Measurements from ENCODE around the gene TENM4.

The TENM4 gene

GRCh38 chr11:79044201-79044600 is 396.6 kb downstream of the TENM4 start:
- no peak for DNase-seq

- no peak for DNase-seq
Measured at GRCh38 chr11:79043726-79044125, 397.1 kb downstream of the TENM4 start.

- DNase-seq = no peak
Measured at GRCh38 chr11:79042824-79043223, 398.0 kb downstream of the TENM4 start.

GRCh38 chr11:79040348-79040747 is 400.5 kb downstream of the TENM4 start:
- DNase-seq = no peak

GRCh38 chr11:79039122-79039521 is 401.7 kb downstream of the TENM4 start:
- no peak for DNase-seq

- no peak for DNase-seq
Measured at GRCh38 chr11:79035881-79036280, 404.9 kb downstream of the TENM4 start.

GRCh38 chr11:79033833-79034232 is 407.0 kb downstream of the TENM4 start:
- no peak for DNase-seq

- no peak for DNase-seq
Measured at GRCh38 chr11:79030448-79030847, 410.4 kb downstream of the TENM4 start.

GRCh38 chr11:79028225-79028624 is 412.6 kb downstream of the TENM4 start:
- no peak for DNase-seq

GRCh38 chr11:79026803-79027445 is 413.9 kb downstream of the TENM4 start:
- DNase-seq = no peak

GRCh38 chr11:79025622-79026021 is 415.2 kb downstream of the TENM4 start:
- no peak for DNase-seq

GRCh38 chr11:79025097-79025496 is 415.7 kb downstream of the TENM4 start:
- no peak for DNase-seq

GRCh38 chr11:79022265-79022664 is 418.6 kb downstream of the TENM4 start:
- no peak for DNase-seq

- DNase-seq = no peak
Measured at GRCh38 chr11:79021601-79022000, 419.2 kb downstream of the TENM4 start.

- no peak for DNase-seq
Measured at GRCh38 chr11:79019975-79020374, 420.9 kb downstream of the TENM4 start.

- DNase-seq = no peak
Measured at GRCh38 chr11:79019277-79019676, 421.6 kb downstream of the TENM4 start.

GRCh38 chr11:79018371-79018849 is 422.4 kb downstream of the TENM4 start:
- DNase-seq = no peak

GRCh38 chr11:79017811-79018210 is 423.0 kb downstream of the TENM4 start:
- no peak for DNase-seq

- no peak for DNase-seq
Measured at GRCh38 chr11:79013509-79013908, 427.3 kb downstream of the TENM4 start.

- no peak for DNase-seq
Measured at GRCh38 chr11:79011357-79011756, 429.5 kb downstream of the TENM4 start.

GRCh38 chr11:79007771-79008402 is 432.9 kb downstream of the TENM4 start:
- DNase-seq = no peak

- no peak for DNase-seq
Measured at GRCh38 chr11:79006854-79007253, 434.0 kb downstream of the TENM4 start.

GRCh38 chr11:78996007-78996406 is 444.8 kb downstream of the TENM4 start:
- no peak for DNase-seq

- DNase-seq = no peak
Measured at GRCh38 chr11:78995171-78995570, 445.7 kb downstream of the TENM4 start.

Data from NCI-H774 (cell line).